ENCODE data around the gene NF2. TPM values are rescaled to one million over a fixed set of nuclear protein-coding genes. Genes with fewer than 3 reads are reported as not detected.

Gene NF2
- total RNA-seq, 1 donor from 2014 or later: 140 TPM

DNA sequence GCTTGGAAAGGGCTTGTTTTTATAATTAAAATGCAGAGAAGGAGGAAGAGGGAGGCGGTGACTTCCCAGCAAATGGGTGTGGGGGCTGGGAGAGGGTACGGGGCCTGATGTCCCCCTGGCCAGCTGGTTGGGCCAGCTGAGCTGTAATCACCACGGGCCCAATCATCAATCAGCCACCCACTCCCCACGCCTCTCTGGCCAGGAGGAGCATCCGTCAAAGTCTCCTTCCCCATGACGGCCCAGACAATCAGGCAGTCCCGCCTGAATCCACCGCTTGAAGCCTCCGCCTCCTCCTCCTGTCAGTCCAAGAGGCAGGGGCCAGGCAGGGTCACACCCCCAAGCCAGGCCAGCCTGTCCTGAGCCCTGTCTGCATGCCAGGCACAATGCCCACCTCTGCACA lies 103.1 kb downstream of the NF2 start:
- no peak overlapping the region for H3K4me3 ChIP-seq (ENCODE audit: low read depth, low read length)
- TF ChIP-seq CTCF (conservative IDR thresholded peaks at IDR 0.05; ENCODE audit: low read depth, low read length): no peak
- no peak for DNase-seq (ENCODE audit: low read depth)

DNA sequence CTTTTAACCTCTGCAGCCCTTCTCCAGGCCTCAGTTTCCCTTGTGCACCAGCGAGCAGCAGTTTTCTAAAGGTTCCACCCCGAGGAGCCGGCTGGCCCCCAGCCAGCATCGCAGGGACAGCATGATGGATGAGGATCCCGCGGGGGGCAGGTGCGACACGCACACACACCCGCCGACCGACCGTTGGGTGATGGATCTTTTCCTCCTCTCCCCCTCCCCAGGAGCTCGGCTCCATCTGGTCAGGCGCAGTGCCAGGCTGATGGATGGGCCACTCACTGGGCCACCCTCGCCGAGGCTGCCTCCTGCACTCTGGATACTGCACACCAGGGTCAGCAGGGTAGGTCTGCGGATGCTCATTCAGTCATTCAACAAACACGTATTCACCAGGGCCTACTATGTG lies 103.6 kb downstream of the NF2 start:
- H3K4me3 ChIP-seq (ENCODE audit: low read depth, low read length): no peak overlapping the region
- DNase-seq (ENCODE audit: low read depth): no peak
- TF ChIP-seq CTCF (conservative IDR thresholded peaks at IDR 0.05; ENCODE audit: low read depth, low read length): no peak

- DNase-seq (ENCODE audit: low read depth): no peak
- no peak for TF ChIP-seq CTCF (conservative IDR thresholded peaks at IDR 0.05; ENCODE audit: low read depth, low read length)
- H3K4me3 ChIP-seq (ENCODE audit: low read depth, low read length): no peak overlapping the region
Measured at GRCh38 chr22:29707471-29707870, 104.0 kb downstream of the NF2 start.

DNA sequence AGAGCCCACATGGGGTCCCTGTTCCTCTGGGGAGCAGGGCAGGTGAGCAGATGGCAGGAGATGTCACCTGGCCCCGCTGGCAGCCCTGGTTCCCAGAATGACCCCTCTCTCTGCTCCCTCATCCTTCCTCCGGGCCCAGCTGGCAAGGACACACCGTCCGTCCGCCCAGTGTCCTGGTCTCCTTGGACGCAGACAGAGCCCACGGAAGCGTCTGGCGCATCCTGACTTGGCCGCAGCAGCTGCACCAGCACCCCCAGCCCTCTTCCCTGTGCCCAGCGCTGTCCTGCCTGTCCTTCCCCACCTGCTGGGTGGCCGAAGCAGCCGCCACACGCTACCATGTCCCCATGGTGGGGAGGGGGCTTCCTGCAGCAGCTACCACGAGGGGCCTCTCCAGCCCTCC lies 106.8 kb downstream of the NF2 start:
- H3K4me3 ChIP-seq (ENCODE audit: low read depth, low read length): no peak overlapping the region
- TF ChIP-seq CTCF (conservative IDR thresholded peaks at IDR 0.05; ENCODE audit: low read depth, low read length): no peak
- no peak for DNase-seq (ENCODE audit: low read depth)

DNA sequence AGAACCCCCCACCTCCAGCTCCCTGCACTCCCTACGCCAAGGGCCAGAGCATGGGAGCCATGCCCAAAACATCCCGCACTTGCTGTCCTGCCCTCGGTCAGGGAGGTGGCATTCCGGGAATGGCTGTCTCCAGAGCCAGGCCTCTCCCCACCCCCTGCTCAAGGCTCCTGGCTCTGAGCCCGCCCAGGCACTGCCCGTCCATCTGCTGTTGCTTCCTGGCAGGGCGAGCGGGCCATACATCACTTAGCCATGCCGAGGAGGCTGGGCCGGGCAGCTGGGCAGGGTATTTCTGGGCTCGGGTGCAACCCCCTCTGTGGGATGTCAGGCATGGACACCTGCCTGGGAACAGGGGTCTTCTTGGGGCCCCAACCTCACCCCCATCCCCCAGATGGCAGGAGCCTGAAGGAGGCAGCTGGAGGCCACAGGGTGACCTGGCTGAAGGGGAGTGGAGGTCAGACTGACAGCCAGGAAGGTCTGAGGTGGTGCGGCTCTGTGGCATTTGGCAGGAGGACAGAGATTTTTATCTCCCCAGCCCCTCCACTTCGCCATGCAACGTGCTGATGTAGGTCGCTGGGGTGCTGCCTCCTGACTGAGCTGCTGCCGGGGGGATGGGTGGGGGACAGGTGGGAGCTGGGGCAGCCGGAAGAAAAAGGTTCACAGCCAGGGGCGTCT lies 107.6 kb downstream of the NF2 start:
- TF ChIP-seq CTCF (conservative IDR thresholded peaks at IDR 0.05; ENCODE audit: low read depth, low read length): no peak
- no peak for DNase-seq (ENCODE audit: low read depth)

DNA sequence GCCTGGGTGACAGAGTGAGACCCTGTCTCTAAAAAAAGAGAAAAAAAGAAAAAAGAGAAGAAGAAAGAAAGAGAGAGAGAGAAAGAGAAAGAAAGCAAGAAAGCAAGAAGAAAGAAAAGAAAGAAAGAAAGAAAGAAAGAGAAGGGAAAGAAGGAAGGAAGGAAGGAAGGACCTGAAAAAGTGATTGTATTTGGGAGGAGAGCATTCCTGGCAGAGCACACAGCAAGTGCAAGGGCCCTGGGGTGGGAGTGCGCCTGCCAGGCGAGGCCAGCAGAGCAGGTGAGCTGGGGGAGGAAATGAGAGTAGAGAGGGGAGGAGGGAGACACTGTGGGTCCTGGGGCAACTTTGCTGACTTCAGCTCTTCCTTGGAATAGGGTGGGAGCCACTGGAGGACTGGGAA lies 108.7 kb downstream of the NF2 start:
- DNase-seq (ENCODE audit: low read depth): no peak
- H3K4me3 ChIP-seq (ENCODE audit: low read depth, low read length): no peak overlapping the region
- TF ChIP-seq CTCF (conservative IDR thresholded peaks at IDR 0.05; ENCODE audit: low read depth, low read length): no peak

More for the DNA sequence above, 107.6 kb downstream of the NF2 start:
- no peak overlapping the region for H3K4me3 ChIP-seq (ENCODE audit: low read depth, low read length)

DNA sequence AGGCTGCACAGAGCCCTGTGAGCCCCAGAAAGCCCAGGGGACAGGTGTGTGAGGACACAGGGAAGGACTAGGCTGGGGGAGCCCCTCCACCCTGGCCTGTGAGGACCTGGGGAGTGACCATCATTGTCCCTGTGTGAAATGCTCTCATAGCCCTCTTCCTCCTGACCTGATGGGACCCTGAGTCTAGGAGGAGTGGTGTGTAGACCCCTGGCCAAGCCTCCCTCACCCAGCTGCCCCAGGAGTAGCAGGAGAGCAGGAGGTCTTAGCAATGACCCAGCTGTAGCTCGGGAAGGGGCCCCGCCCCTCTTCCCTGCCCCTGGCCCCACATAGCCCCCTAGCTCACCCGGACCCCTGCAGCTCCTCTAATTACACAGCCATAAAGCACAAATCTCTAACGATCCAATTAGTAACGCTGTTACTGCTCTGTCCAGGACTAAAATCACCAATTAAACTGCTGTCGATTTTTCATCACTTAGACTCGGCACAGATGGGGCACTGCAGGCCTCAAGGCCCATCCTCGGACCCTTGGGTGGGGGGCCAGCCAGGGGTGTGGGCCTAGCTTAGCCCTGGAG lies 109.8 kb downstream of the NF2 start:
- no peak for TF ChIP-seq CTCF (conservative IDR thresholded peaks at IDR 0.05; ENCODE audit: low read depth, low read length)
- no peak for DNase-seq (ENCODE audit: low read depth)
- no peak overlapping the region for H3K4me3 ChIP-seq (ENCODE audit: low read depth, low read length)
